ENCODE results near the gene PPAN.
A peak's percentile ranks its signal among the peaks of the same experiment; 100 is the strongest.

Gene PPAN

DNA sequence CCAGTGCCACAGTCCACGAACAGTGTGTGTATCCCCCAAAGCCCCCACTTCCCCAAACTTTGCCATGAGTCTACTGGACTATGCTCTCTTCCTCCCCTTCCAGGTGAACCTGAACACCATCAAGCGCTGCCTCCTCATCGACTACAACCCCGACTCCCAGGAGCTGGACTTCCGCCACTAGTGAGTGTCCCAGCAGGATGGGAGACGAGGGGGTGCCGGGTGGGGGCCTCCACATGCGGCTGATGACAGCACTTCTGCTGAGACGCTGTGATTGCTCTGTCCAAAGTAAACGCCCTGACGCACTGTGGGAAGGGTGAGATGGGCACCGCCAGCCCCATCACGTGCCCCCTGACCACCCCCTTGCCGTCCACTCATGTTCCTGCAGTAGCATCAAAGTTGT lies 3.4 kb downstream of the PPAN start:
- H3K4me3 ChIP-seq (replicated peaks; ENCODE audit: low read depth, low read length) = no peak overlapping the region
- TF ChIP-seq, protein P1, sequence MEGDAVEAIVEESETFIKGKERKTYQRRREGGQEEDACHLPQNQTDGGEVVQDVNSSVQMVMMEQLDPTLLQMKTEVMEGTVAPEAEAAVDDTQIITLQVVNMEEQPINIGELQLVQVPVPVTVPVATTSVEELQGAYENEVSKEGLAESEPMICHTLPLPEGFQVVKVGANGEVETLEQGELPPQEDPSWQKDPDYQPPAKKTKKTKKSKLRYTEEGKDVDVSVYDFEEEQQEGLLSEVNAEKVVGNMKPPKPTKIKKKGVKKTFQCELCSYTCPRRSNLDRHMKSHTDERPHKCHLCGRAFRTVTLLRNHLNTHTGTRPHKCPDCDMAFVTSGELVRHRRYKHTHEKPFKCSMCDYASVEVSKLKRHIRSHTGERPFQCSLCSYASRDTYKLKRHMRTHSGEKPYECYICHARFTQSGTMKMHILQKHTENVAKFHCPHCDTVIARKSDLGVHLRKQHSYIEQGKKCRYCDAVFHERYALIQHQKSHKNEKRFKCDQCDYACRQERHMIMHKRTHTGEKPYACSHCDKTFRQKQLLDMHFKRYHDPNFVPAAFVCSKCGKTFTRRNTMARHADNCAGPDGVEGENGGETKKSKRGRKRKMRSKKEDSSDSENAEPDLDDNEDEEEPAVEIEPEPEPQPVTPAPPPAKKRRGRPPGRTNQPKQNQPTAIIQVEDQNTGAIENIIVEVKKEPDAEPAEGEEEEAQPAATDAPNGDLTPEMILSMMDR (IDR thresholded peaks at IDR 0.05; ENCODE audit: low read length, missing control alignments) = no peak
- DNase-seq (ENCODE audit: low read depth) = no peak

DNA sequence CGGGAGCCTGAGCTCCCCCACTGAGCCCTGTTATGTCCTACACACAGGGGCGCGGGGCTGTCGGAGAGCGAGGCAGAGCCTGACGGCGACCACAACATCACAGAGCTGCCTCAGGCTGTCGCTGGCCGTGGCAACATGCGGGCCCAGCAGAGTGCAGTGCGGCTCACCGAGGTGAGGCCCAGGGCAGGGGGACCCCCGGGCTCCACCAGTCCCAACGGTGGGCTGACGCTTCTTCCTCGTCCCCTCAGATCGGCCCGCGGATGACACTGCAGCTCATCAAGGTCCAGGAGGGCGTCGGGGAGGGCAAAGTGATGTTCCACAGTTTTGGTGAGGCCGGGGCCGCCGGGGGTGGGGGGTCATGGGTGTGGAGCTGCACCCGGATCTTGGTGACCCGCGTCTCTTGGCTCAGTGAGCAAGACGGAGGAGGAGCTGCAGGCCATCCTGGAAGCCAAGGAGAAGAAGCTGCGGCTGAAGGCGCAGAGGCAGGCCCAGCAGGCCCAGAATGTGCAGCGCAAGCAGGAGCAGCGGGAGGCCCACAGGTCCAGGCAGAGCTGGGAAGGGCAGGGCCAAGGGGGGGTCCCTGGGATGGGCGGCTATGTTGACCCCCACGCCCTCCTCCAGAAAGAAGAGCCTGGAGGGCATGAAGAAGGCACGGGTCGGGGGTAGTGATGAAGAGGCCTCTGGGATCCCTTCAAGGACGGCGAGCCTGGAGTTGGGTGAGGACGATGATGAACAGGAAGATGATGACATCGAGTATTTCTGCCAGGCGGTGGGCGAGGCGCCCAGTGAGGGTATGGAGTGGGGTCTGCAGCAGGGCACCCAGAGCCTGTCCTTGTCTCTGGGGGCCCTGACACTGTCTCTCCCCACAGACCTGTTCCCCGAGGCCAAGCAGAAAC lies 4.2 kb downstream of the PPAN start:
- TF ChIP-seq, protein P1 (IDR thresholded peaks at IDR 0.05; ENCODE audit: low read length, missing control alignments) = no peak
- no peak for DNase-seq (ENCODE audit: low read depth)
- H3K4me3 ChIP-seq (replicated peaks; ENCODE audit: low read depth, low read length) = no peak overlapping the region

DNA sequence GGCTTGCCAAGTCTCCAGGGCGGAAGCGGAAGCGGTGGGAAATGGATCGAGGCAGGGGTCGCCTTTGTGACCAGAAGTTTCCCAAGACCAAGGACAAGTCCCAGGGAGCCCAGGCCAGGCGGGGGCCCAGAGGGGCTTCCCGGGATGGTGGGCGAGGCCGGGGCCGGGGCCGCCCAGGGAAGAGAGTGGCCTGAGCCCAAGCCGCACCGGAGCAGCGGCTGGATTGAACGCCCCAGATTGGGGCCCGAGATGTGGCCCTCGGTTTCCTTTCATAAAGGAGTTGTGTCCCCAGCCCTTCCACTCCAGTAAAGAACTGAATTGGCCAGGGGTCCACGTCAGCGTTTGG lies 4.8 kb downstream of the PPAN start:
- TF ChIP-seq, protein P1 (IDR thresholded peaks at IDR 0.05; ENCODE audit: low read length, missing control alignments) = no peak
- DNase-seq (ENCODE audit: low read depth) = no peak
- H3K4me3 ChIP-seq (replicated peaks; ENCODE audit: low read depth, low read length) = no peak overlapping the region

DNA sequence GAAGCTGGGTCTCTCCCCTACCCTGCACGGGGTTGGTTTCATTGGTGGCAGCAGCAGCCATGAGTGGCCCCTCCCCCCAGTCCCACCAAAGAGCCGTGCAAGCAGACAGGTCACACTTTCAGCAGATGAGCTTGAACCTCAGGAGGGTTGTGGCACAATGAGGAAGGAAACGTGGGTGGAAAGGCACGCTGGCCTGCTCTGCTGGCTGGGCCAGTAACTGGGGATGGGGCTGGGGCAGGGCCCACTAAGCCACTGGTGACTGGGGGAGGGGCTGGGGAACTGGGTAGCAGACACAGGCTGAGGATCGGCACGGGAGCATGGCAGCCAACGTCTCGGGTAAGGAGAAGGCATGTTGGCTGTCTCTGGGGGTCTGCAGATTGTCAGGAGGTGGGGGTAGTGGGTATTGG lies 5.2 kb downstream of the PPAN start, which contains the start of gene P2RY11:
TSS of gene P2RY11 (plus strand) at position 289 of the 407 bp plus-strand sequence. CDS start at position 318, 29 bp downstream.
- TF ChIP-seq, protein P1 (IDR thresholded peaks at IDR 0.05; ENCODE audit: low read length, missing control alignments) = no peak
- no peak for DNase-seq (ENCODE audit: low read depth)
- H3K4me3 ChIP-seq (replicated peaks; ENCODE audit: low read depth, low read length) = no peak within 1 kb of the TSS

DNA sequence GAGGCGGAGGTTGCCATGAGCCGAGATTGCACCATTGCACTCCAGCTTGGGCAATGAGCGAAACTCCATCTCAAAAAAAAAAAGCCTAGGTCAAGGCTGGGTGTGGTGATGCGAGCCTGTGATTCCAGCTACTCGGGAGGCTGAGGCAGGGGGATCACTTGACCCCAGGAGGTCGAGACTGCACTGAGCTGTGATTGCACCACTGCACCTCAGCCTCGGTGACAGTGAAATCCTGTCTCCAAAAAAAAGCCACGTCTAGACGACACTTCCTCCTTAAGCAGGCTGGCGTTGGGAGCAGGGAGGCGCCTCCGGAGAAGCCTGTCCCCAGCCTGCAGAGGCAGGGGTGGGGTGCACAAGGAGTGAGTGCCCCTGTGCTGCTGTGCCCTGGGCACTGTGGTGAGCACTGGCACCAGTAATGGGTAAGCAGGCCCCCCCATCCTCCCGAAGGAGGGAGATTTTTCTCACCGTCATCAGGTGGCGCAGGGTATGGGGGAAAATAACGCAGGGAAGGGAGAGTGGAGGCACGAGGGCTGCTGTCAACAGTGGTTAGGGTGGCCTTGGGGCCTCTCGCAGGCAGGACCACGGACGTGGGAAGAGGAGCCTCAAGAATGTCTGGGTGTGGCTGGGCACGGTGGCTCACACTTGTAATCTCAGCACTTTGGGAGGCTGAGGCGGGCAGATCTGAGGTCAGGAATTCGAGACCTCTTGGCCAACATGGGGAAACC lies 6.0 kb downstream of the PPAN start:
- DNase-seq (ENCODE audit: low read depth) = no peak
- no peak overlapping the region for H3K4me3 ChIP-seq (replicated peaks; ENCODE audit: low read depth, low read length)

GRCh38 chr19:10112895-10113591 lies 6.9 kb downstream of the PPAN start:
- H3K4me3 ChIP-seq (replicated peaks; ENCODE audit: low read depth, low read length) = no peak overlapping the region
- TF ChIP-seq, protein P1 (IDR thresholded peaks at IDR 0.05; ENCODE audit: low read length, missing control alignments) = peak; percentile 57
- DNase-seq (ENCODE audit: low read depth) = peak; percentile 44

More for the DNA sequence above, 6.0 kb downstream of the PPAN start:
- TF ChIP-seq, protein P1 (IDR thresholded peaks at IDR 0.05; ENCODE audit: low read length, missing control alignments) = no peak
